ENCODE data around the gene S1PR2.

- TF ChIP-seq POLR2A (IDR thresholded peaks at IDR 0.05; ENCODE audit: low read depth, low read length) (no peak), POLR2AphosphoS5 (IDR thresholded peaks at IDR 0.05; ENCODE audit: low read depth, low read length) (no peak), POU2F2 (IDR thresholded peaks at IDR 0.05; ENCODE audit: low read depth, low read length) (no peak), TAF1 (IDR thresholded peaks at IDR 0.05; ENCODE audit: low read depth, low read length) (no peak), PAX5 (IDR thresholded peaks at IDR 0.05; ENCODE audit: insufficient read depth, low read length, severe bottlenecking) (no peak), SPI1 (IDR thresholded peaks at IDR 0.05; ENCODE audit: low read depth, low read length) (no peak)
Observed at GRCh38 chr19:10180459-10180858, 50.7 kb downstream of the S1PR2 start.
